Measurements from ENCODE around the gene PRPSAP2.
"Not testable (repeated sequence)": the region's sequence is repeated elsewhere in the genome, so short reads cannot be mapped to it uniquely, and the experiment has no call there.

Gene PRPSAP2

DNA sequence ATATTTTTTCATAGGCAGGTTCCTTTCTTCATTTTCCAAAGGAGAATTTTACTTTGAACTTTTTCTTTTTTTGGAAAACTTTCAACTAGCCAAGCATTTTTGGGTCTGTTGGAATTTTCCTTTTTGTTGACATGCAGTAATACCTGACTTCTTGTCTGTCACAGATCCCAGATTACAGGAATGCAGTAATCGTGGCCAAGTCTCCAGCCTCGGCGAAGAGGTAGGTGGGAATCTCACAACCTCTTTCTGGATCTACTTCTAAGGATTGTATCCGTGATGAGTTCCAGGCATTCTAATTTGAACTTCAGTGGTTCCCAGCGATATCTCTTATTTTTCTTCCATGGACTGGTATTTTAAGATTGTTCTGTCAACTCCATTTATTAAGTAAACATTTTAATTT is 31.7 kb downstream of the PRPSAP2 start:
- no peak for DNase-seq

DNA sequence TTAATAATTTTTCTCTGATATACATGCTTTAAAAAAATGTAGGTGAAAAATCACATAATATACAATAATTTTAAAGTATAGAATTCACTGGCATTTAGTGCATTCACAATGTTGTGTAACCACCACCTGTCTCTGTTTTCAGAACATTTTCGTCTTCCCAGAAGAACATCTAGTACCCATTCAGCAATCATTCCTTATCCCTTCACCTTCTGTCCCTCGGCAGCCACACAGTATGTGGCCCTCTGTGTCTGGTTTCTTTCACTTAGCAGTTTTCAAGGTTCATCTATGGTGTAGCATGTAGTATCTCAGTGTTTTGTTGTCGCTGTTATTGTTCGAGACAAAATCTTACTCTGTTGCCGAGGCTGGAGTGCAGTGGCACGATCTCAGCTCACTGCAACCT is 33.6 kb downstream of the PRPSAP2 start:
- DNase-seq: no peak

DNA sequence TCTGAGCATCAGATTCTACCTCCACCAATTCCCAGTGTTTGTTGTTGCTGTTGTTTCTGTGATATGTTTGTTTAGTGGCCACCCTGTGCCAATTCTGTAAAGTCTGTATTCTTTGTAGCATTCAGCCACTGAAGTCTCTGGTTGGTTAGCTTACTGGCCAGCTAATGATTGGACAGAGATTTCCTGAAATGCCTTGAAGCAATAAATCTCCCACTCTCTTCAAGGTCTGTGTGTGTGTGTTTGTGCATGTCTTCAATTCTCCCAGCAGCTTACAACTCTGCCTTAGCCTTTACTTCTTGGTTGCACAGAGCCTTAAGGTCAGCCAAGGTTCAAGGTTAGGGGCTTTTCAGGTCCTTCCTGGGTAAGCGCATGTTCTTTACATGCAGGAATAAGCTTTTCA is 38.2 kb downstream of the PRPSAP2 start:
- no peak for DNase-seq

GRCh38 chr17:18896947-18897346 is 39.0 kb downstream of the PRPSAP2 start:
- DNase-seq: no peak

DNA sequence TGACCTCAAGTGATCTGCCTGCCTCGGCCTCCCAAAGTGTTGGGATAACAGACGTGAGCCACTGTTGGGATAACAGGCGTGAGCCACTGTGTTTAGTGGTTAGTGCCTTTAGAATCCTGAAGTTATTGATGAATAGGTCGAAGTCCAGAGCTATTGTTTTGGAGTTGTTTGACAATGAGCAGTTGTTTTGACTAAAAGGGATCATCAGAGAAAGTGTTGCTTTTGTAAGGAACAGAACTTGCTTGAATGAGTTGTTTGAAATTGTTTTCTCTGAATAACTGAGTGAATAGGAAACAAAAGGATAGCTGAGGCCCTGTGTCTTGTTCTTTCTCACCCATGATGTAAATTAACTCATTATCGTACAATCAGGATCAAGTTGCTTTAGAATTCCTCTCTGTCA is 46.6 kb downstream of the PRPSAP2 start:
- no peak for DNase-seq

DNA sequence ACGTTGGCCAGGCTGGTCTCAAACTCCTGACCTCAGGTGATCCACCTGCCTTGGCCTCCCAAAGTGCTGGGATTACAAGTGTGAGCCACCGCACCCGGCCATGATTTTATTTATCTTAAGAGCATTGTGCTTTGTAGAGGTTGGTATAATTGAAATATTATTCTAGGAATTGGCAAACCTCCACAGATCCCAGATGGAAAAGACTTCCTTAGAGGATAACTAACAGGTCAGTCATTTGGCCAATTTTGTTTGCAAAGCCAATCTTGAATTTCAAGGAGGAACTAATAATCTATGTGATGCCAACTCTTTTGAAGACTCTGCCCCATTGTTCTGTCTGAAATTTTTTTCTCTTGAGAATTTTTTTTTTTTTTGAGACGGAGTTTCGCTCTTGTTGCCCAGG is 47.3 kb downstream of the PRPSAP2 start:
- no peak for DNase-seq

DNA sequence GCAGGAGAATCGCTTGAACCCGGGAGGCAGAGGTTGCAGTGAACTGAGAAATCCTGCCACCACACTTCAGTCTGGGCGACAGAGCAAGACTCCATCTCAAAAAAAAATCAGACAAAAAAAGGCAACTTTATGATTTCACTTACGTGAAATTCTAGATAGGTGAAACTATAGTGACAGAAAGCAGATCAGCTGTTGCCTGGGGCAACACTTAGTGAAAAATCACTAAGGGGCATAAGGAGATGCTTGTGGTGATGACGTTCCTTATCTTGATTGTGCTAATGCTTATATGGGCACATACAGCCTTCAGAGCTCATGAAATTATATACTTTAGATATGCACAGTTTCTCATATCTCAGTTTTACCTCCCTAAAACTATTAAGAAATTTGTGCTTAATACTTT is 52.4 kb downstream of the PRPSAP2 start:
- DNase-seq: no peak

- no peak for DNase-seq
These were observed 53.0 kb downstream of the PRPSAP2 start for GRCh38 chr17:18910881-18911280.

DNA sequence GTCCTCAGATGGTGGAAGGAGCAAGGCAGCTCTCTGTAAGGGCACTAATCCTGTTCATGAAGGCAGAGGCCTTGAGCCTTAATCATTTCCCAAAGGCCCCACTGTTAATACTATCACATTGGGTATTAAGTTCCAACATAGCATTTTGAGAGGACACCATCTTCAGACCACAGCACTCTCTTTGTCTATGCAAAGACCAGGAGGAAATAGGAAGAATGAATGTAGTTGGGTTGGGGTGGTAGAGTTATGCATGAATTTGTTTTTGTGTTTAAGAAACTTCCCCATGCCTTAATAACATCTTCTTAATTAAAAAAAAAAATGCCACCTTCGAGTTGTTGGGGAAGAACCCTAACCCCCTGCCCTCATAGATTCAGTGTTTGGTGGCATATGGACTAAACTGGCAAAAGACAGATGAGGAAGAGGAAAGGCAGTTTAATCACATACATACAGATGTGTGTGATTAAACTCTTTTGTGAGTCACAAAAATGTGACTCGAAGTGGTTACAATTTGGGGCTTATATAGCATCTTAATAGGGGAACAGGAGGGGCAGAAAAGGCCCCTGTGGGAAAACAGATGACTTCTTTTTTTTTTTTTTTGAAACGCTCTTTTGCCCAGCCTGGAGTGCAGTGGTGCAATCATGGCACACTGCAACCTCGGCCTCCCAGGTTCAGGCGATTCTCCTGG is 59.0 kb downstream of the PRPSAP2 start:
- no peak for DNase-seq

DNA sequence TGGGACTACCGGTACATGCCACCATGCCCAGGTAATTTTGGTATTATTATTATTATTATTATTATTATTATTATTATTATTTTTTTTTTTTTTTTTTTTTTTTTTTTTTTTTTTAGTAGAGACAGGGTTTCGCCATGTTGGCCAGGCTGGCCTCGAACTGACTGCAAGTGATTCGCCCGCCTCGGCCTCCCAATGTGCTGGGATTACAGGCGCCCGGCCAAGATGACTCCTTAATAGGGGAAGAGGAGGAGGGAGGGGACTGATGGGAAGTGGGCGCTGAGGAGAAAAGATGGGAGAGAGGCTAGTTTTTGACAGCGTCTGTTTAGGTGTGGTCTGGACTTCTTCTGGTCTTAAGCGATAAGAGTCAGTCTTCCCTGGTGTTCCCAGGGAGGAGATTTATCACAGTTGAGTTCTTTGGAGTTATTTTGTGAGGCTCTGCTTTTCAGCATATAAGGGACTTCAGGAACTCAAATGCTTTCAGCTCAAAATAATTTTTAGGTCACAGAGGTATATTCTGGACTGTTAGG is 59.6 kb downstream of the PRPSAP2 start:
- no peak for DNase-seq

GRCh38 chr17:18919963-18920362 is 62.0 kb downstream of the PRPSAP2 start:
- no peak for DNase-seq

DNA sequence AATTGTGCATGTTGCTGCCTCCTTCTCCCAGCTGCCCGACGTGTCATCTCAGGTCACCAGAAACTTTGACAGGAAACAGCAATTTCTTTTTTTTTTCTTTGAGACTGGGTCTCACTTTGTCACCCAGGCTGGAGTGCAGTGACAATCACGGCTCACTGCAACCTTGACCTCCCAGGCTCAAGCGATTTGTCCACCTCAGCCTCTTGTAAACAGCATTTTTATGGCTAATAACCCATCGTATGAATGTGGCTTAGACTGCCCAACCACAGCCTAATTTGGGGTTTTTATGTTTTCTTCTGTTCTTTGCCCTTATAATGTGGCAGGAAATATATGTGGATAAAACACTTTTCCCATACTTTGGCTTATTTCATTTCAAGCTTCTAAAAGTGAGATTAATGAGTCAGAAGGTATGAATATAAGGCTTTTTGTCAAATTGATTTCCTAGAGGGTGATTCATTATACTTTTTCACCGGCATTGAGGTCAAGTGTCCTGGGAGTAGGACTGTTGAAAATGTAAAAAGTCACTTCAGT is 63.0 kb downstream of the PRPSAP2 start:
- no peak for DNase-seq

GRCh38 chr17:18921485-18921884 is 63.6 kb downstream of the PRPSAP2 start:
- no peak for DNase-seq

DNA sequence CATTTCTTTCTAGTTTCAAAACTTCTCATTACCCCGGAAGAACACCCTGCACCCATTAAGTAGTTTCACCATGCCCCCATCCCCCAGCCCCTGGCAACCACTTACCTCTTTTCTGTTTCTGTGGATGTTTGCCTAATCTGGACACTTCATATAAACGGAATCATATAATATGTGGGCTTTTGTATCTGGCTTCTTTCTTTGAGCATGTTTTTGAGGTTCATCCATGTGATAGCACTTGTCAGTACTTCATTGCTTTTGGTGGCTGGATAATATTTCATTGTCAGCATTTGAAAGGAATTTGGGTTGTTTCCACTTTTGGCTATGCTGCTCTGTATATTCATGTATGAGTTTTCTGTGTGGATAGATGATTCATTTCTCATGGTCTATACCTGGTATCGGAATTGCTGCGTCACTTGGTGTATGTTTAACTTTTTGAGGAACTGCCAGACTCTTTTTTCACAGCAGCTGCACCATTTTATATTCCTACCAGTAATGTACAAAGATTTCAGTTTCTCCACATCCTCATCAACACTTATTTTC is 64.1 kb downstream of the PRPSAP2 start:
- no peak for DNase-seq

GRCh38 chr17:18922596-18922995 is 64.7 kb downstream of the PRPSAP2 start:
- not testable (repeated sequence) for DNase-seq

DNA sequence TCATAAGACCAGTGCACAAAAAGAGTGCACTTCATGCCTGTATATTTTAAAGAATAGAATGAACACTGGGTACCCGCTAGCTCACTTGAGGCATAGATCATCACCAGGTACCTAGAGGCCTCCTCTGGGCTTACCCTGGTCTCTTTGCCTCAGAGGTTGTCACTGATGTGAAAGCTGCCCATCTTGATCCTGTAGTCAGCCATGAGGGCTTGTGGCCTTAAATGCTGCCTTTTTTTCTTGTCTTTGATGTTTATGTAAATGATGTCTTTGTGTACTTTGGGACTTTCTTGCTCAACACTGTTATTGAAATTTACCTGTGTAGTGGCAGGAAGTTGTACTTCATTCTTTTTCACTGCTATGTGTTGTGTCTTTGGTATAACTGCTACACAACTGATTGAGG is 67.3 kb downstream of the PRPSAP2 start:
- DNase-seq: no peak

- no peak for DNase-seq
These were observed 70.7 kb downstream of the PRPSAP2 start for GRCh38 chr17:18928628-18929125.

DNA sequence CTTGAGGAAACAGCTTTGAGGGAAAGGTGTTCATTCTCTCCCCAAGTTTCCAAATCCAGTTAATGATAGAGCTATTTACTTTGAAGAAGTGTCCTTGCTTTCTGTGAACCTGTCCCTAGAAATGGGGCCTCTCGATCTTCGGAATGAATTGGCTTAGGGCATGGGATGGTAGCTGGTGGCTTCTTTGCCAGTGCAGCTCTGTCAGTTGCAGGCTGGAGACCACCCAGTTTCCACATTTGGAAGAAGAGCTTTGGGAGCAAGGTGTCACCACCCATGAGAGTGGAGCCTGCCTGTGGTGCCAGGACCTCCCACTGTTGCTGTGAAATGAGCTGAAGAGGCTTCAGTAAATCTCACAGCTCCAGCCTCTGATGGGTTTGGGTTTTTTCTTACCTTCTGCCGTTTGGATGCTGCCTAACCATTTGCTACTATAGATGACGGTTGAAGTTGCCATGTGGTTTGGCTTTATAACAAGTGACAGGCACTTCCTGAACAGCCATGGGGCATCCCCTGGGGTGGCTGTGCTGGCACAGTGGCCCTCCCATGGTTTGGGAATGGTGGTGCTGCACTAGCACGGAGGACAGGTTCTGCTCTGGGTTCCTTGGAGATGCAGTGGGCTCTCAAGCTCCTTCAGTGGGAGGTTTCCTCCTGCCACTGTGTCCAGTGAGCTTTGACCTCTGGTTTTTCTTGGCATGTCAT is 74.6 kb downstream of the PRPSAP2 start:
- no peak for DNase-seq

GRCh38 chr17:18933102-18934058 is 75.4 kb downstream of the PRPSAP2 start:
- no peak for DNase-seq

DNA sequence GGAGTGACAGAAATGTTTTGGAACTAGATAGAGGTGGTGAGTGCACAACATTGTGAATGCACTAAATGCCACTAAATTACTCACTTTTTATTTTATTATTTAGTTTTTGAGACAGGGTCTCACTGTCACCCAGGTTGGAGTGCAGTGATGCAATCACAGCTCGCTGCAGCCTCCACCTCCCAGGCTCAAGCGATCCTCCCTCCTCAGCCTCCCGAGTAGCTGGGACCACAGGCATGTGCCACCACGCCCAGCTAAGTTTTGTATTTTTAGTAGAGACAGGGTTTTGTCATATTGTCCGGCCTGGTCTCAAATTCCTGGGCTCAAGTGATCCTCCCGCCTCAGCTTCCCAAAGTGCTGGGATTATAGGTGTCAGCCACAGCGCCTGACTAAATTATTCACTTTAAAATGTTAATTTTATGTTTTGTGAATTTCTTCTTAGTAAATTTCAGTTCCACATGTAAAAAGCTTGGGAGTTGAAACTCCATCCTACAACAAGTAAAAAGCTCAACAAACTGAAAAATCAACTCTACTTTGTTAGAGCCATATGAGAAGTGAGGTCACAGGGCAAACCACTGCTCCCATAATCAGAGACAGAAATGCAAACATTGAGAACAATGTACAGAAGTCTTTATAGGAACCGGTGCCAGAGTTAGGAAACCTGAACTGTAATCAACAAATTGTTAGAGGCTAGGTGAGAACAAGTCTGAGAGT is 80.2 kb downstream of the PRPSAP2 start:
- DNase-seq: no peak

DNA sequence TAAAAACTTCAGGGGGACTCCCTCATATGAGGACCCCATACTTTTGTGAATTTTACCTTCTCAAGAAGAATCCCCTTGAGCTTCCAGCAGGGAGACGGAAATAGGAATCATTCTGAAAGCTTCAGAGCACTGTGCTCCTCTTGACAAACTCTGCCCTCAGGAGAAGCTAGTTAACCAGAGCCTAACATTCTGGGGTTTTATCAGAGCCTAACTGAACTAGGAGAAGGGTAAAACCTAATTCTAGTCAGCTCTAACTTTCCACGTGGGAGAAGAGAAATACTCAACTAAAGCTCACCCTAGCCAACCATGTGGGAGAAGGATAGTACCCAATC is 80.7 kb downstream of the PRPSAP2 start:
- no peak for DNase-seq

DNA sequence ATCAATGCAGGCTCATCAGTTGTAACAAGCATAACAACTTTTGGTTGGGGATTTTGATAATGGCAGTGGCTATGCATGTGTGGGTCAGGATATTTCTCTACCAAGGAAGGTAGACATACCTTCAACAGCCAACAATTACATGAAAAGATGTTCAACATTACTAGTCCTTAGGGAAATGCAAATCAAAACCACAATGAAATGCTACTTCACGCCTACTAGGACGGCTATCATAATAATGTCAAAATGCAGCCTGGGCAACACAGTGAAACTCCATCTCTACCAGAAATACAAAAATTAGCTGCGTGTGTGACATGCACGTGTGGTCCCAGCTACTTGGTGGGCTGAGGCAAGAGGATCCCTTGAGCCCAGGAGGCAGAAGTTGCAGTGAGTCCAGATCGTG is 86.7 kb downstream of the PRPSAP2 start:
- DNase-seq: no peak
